ENCODE data around the gene TCP1. TPM values are rescaled to one million over a fixed set of nuclear protein-coding genes. Genes with fewer than 3 reads are reported as not detected.
"Not testable (repeated sequence)": the region's sequence is repeated elsewhere in the genome, so short reads cannot be mapped to it uniquely, and the experiment has no call there.

The TCP1 gene
- total and polyA plus RNA-seq, 2 experiments from 2014 or later: 190 to 260 TPM

DNA sequence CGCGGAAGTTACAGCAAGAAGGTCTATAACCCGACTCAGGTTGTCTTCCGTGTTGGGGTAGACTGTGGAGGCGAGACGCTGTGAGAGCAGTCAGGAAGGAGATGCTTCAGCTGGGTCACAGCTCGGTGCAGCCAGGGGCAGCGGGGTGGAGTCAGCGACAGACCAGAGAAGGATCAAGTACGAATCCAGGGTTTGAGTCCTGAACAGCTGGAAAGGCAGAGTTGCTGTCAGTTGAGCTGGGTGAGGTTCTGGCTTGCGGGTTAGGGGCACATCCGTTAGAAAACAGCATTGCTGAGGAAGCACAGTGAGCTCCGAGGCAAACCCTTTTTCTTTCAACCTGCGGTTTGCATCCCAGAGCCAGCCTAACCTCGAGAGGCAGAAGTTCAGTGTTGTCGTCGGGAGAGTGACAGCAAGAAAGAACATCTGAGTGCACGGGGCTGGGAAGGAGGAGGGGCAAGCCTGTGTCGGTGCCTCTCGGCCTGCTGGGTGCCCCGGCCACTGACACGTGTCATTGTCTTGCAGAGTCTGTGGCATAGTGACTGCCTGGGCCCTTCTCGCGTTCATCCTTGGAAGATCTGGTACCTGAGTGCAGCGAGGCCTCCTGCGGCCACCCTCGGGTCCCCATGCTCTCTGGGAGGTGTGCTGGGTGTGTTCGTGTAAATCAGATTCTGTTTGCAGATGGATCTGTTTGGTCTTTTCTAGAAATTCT, 30.7 kb upstream of the TCP1 start:
- H3K4me3 ChIP-seq: no peak overlapping the region
- no peak overlapping the region for H3K27ac ChIP-seq
- H3F3A ChIP-seq (ENCODE audit: insufficient read depth): no peaks in the 10 kb centered on the region
- no peaks in the 10 kb centered on the region for H3K4me1 ChIP-seq (ENCODE audit: insufficient read depth)
- in situ Hi-C loops (cut with MboI): no loop called here
- WGBS, 2 experiments (ENCODE audit: low coverage in 1 of 2, low lambda C conversion rate in 2 of 2, missing lambda C conversion rate in 2 of 2): 47 to 48% methylated on average over 28 of the region's 28 CpGs
- H3K4me2 ChIP-seq (ENCODE audit: unreplicated experiment): no peak overlapping the region
- no peak for DNase-seq
- no peaks in the 10 kb centered on the region for H3K79me2 ChIP-seq (ENCODE audit: insufficient read depth)
- no peaks in the 10 kb centered on the region; the same call in 1 of the 2 replicates for H3K27me3 ChIP-seq (replicated peaks; ENCODE audit: insufficient read depth)
- no peak overlapping the region for H2AFZ ChIP-seq
- TF ChIP-seq EZH2 (IDR thresholded peaks at IDR 0.05; ENCODE audit: insufficient read depth, poor library complexity, severe bottlenecking): no peak
- no peak for TF ChIP-seq EZH2phosphoT487 (IDR thresholded peaks at IDR 0.05; ENCODE audit: insufficient read depth, low read depth)
- no peaks in the 10 kb centered on the region for H3K9me2 ChIP-seq (ENCODE audit: insufficient read depth)
- no peaks in the 10 kb centered on the region for H3K9me3 ChIP-seq (ENCODE audit: low read depth)
- H3K9ac ChIP-seq: no peak overlapping the region
- H3K36me3 ChIP-seq (ENCODE audit: low read depth): no peaks in the 10 kb centered on the region
- H4K20me1 ChIP-seq (ENCODE audit: insufficient read depth): no peaks in the 10 kb centered on the region

DNA sequence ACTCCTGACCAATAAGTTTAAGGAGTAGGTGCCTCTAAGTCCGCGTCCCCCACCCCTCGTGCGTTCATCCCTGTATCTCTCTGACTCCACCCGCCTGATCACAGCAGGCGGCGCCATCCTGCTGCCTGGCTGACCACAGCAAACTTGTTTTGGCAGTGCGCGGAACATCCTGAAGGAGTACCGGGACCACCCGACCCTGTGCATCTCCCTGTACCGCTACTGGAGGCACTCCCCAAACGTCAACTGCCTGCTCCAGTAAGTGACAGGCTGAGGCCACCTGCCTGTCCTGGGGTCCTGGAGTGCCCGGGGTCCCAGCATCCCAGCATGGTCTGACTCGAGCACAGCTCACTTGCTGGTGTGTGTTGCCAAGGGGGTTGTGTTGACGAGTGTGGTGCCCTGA, 29.7 kb upstream of the TCP1 start:
- 78 to 79% methylated on average over 16 of the region's 16 CpGs for WGBS, 2 experiments (ENCODE audit: low coverage in 1 of 2, low lambda C conversion rate in 2 of 2, missing lambda C conversion rate in 2 of 2)
- no peaks in the 10 kb centered on the region for H4K20me1 ChIP-seq (ENCODE audit: insufficient read depth)
- H3K4me3 ChIP-seq: no peak overlapping the region
- no peaks in the 10 kb centered on the region for H3K79me2 ChIP-seq (ENCODE audit: insufficient read depth)
- no peak for TF ChIP-seq EZH2phosphoT487 (IDR thresholded peaks at IDR 0.05; ENCODE audit: insufficient read depth, low read depth)
- no peak for TF ChIP-seq EZH2 (IDR thresholded peaks at IDR 0.05; ENCODE audit: insufficient read depth, poor library complexity, severe bottlenecking)
- H2AFZ ChIP-seq: no peak overlapping the region
- H3F3A ChIP-seq (ENCODE audit: insufficient read depth): no peaks in the 10 kb centered on the region
- no peaks in the 10 kb centered on the region; the same call in 1 of the 2 replicates for H3K27me3 ChIP-seq (replicated peaks; ENCODE audit: insufficient read depth)
- in situ Hi-C loops (cut with MboI): no loop called here
- H3K9me3 ChIP-seq (ENCODE audit: low read depth): no peaks in the 10 kb centered on the region
- no peak overlapping the region for H3K4me2 ChIP-seq (ENCODE audit: unreplicated experiment)
- H3K9ac ChIP-seq: no peak overlapping the region
- no peak overlapping the region for H3K27ac ChIP-seq
- no peaks in the 10 kb centered on the region for H3K9me2 ChIP-seq (ENCODE audit: insufficient read depth)
- DNase-seq: no peak
- no peaks in the 10 kb centered on the region for H3K4me1 ChIP-seq (ENCODE audit: insufficient read depth)
- no peaks in the 10 kb centered on the region for H3K36me3 ChIP-seq (ENCODE audit: low read depth)

DNA sequence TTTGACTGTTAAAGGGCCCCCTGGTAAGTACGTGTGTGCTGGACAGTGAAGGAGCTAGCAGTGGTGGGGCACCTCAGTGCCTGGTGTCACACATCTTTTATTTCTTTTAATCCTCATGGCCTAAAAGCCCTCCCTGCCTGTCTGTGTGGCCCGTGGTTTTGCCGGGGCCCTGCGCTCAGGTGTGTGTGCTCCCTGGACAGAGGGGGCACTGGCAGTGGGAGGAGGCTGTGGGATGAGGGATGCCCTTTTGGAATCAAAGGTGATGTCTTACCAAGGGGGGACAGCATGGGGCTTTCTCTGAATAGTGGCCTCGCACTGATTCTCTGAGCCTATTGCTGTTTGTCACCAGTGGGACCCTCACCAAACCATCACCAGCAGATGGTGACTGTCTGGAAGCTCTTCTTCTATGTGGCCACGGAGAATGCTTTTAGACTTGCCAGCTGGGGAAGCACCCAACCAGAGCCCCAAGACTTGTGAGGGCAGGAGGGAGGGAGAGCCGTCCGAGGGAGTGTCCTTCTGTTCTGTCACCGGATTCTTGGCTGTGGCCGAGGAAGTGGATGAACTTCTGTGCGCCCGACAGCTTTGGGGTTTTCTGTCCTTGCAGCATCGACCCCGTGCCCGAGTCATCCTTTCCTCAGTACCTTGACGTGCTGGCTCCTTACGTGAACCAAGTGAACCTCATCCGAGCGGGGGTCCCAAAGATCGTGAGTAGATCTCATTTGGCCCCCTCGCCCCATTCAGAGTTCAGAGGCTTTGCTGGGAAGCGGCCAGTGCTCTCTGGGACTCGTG, 28.7 kb upstream of the TCP1 start:
- Histone ChIP-seq H3K27ac (no peak overlapping the region), H3K4me1 (ENCODE audit: insufficient read depth) (no peaks in the 10 kb centered on the region), H3K36me3 (ENCODE audit: low read depth) (no peaks in the 10 kb centered on the region), H4K20me1 (ENCODE audit: insufficient read depth) (no peaks in the 10 kb centered on the region), H2AFZ (no peak overlapping the region), H3F3A (ENCODE audit: insufficient read depth) (no peaks in the 10 kb centered on the region), H3K9ac (no peak overlapping the region), H3K9me3 (ENCODE audit: low read depth) (no peaks in the 10 kb centered on the region), H3K4me2 (ENCODE audit: unreplicated experiment) (no peak overlapping the region), H3K9me2 (ENCODE audit: insufficient read depth) (no peaks in the 10 kb centered on the region), H3K79me2 (ENCODE audit: insufficient read depth) (no peaks in the 10 kb centered on the region), H3K27me3 (replicated peaks; ENCODE audit: insufficient read depth) (no peaks in the 10 kb centered on the region; the same call in 1 of the 2 replicates), H3K4me3 (no peak overlapping the region)
- in situ Hi-C loops (cut with MboI): no loop called here
- no peak for DNase-seq
- 81 to 86% methylated on average over 23 of the region's 23 CpGs for WGBS, 2 experiments (ENCODE audit: low coverage in 1 of 2, low lambda C conversion rate in 2 of 2, missing lambda C conversion rate in 2 of 2)
- TF ChIP-seq EZH2 (IDR thresholded peaks at IDR 0.05; ENCODE audit: insufficient read depth, poor library complexity, severe bottlenecking) (no peak), EZH2phosphoT487 (IDR thresholded peaks at IDR 0.05; ENCODE audit: insufficient read depth, low read depth) (no peak)

DNA sequence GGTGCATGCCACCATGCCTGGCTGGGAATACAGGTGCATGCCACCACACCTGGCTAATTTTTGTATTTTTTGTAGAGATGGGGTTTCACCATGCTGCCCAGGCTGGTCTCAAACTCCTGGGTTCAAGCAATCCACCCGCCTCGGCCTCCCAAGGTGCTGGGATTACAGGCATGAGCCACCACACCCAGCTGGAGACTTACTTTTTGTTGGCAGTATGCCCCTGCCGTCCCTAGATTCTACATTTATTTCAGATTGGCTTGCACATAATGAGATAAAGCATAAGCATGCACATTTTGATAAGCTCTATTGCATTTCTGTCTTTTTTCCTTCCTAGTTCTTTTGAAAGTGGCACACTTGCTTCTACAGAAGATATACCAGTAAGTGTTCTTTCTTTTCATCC, 27.4 kb upstream of the TCP1 start:
- H4K20me1 ChIP-seq (ENCODE audit: insufficient read depth); H2AFZ ChIP-seq; in situ Hi-C loops (cut with MboI); H3K36me3 ChIP-seq (ENCODE audit: low read depth); H3K27ac ChIP-seq; H3K27me3 ChIP-seq (replicated peaks; ENCODE audit: insufficient read depth); H3F3A ChIP-seq (ENCODE audit: insufficient read depth); H3K9ac ChIP-seq; H3K4me3 ChIP-seq; H3K79me2 ChIP-seq (ENCODE audit: insufficient read depth); H3K9me3 ChIP-seq (ENCODE audit: low read depth); H3K4me2 ChIP-seq (ENCODE audit: unreplicated experiment); H3K9me2 ChIP-seq (ENCODE audit: insufficient read depth); H3K4me1 ChIP-seq (ENCODE audit: insufficient read depth); DNase-seq: not testable (repeated sequence)
- 74 to 81% methylated on average over 3 of the region's 3 CpGs for WGBS, 2 experiments (ENCODE audit: low coverage in 1 of 2, low lambda C conversion rate in 2 of 2, missing lambda C conversion rate in 2 of 2)

All from GM23248 (cell line).